ACHN (cell line): ENCODE results near the gene BEND5.

Experiments
- DNase-seq: peaks from one replicate; pipeline ENCODE4 v3.0.0-alpha.2; 2015
- in situ Hi-C: cut with HindIII; loops from 2 replicates; pipeline ENCODE4 v1.10.0; 2017; ENCODE audit warnings: low sequenced_read_pairs, low pct_ligation_motif_present, low pct_unique_long_range_greater_than_20kb

Gene BEND5

DNA sequence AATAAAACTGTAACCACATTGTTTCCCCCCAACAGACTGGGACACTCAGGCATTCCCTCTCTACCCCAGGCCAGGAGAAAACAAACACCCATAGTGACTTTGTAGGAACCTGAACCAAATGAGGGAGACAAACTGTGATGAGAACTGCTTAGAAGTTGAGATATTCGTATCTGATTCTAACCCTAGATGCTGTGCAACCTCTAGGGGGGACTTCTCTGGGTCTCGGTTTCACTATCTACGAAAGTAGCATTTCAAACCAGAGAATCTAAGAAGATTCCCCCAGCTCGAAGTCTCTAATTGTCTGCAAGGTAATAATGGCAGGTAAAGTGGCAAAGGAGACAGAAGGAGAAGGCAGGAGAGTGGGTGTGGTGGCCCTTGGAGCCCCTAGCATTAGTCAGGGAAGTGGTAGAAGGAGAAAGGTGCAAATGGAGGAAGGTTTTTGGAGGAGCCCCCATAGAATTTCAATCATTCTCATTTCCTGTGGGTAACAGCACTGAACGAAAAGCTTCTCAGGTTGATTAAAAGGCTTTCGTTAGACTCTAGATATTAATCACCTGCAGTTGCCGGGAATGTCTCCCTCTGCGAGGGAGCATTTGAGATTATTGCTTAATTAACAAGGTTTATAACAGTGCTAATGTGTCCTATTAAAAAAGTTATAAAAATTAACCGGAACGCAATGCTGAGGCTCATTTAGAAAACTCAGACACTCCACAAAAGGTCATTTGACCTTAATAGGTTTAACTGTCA is 46.4 kb downstream of the BEND5 start:
- in situ Hi-C loops: no loop called here
- no peak for DNase-seq

DNA sequence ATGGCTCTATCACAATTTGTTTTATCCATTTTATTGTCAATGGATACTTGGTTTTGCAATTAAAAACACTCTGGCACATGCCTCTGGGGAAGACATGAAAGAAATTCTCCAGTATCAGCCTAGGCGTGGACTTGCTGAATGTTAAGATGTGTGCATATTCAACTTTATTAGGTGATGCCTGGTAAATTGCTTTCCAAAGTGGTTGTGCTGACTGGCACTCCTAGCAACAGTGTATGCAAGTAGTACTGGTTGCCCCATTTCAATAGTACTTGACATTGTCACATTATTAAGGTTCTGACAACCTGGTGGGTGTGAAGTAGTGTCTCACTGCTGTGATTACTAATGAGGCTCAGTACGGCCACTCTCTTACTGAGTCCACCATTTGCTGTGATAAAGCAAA is 48.1 kb downstream of the BEND5 start:
- in situ Hi-C loops: no loop called here
- DNase-seq: no peak

DNA sequence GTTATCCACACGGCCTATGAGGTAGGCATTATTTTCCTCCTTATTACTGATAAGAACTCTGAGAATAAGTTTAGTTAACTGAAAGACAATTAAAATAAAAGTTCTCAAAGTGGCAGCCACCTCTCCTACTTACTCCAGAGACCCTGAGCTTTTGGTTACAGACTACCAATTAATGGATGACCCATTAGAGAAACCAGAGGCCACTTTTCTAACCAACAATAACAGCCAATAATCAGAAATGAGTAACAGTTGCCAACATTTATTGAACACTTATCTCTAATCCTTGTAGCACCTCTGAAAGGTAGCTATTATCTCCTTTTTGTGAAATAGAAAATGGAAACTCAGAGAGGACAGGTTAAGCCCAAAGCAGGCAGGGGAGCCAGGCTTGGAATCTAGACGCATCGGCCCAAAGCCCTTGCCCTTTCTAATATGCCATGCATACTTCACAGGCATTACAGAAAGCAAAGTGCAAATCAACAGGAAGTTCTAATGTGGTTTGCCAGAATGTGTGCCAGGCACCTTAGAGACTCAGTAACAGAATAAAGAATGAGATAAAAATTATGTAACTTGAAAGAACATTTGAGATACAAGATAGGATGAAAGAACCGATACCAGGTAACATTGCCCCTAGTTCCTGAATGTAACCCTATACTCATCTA is 50.0 kb downstream of the BEND5 start:
- in situ Hi-C loops: no loop called here
- DNase-seq: no peak

DNA sequence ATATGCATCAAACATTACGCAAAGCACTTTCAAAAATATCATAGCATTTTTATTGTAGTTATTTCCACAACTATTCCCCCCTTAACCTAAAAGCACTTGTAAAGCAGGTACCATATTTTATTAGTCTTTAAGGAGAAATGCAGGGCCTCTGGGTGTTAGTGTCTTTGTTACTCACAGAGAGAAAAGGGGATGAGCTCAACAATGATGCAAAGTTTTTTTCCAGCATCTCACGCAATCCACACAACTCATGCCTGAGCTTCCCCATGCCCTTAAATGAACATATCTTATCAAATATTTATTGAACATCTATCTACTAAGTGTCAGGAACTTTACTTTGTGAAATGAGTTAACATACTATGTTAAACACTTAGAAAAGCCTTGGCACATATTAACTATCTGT is 50.6 kb downstream of the BEND5 start:
- no peak for DNase-seq
- in situ Hi-C loops: no loop called here

DNA sequence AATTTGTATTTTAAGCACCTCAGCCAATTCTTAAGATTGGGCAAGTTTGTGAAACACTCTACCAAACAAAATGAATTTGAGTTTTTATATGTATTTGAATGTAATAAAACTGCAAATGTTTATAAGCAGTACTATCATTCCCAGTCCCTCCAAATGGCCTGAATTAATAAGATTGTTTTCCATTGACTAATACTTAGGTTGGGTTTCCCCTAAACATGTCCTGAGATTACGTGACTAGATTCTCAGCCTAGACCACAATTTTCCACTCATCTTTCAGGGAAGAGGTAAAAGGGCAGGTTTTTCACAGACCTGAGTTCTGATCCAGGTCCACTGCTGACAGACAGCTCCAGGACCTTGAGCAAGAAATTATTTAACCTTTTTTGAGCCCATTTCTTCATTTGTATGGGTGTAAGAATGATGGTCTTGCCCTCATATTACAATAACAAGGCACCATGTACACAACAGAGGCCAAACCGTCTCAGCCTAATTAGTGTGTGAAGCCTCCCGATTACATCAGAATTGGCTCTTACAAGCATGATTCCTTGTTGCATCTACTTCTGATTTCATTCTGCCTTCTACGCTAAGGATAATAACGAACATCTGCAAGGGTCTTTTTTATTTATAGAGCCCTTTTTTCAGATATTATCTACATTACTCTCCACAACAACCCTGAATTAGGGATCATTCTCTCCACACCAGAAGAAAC is 51.2 kb downstream of the BEND5 start:
- DNase-seq: no peak
- in situ Hi-C loops: no loop called here

DNA sequence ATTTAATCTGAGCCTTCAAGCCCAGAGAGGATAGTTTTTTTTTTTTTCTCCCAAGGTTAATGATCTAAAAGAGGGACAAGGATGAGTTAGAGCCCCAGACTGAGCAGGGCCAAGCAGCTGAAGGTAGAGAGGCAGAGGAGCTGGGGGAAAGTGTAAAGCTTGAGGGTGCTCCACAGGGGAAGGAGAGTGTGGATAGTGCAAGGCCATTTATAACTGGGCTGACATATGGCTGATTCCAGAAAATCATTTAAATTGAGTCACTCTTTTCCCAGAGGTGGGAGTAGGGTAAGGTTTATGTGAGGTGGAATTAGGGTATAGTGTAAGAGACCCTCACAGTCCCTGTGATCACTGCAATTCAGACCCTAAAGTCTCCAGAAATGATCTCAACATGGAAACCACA is 55.8 kb downstream of the BEND5 start:
- no peak for DNase-seq
- in situ Hi-C loops: no loop called here

DNA sequence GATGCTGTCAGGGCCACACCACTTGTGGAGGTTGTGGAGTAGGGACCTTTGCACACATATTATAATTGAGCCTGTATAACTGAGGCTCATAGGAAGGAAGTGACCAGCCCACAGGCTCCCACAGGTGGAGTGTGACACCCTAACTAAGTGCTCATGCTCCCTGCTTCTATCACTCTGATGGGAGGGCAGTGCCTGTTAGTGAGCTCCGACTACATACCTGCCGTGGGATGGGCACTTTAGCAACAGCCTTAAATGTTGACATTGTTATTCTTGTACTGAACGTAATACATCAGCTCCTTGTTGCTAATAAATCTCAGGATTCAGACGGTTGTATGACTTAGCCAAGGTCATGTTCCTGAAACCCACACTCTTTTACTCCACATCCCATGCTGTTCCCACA is 58.0 kb downstream of the BEND5 start:
- in situ Hi-C loops: no loop called here
- no peak for DNase-seq

DNA sequence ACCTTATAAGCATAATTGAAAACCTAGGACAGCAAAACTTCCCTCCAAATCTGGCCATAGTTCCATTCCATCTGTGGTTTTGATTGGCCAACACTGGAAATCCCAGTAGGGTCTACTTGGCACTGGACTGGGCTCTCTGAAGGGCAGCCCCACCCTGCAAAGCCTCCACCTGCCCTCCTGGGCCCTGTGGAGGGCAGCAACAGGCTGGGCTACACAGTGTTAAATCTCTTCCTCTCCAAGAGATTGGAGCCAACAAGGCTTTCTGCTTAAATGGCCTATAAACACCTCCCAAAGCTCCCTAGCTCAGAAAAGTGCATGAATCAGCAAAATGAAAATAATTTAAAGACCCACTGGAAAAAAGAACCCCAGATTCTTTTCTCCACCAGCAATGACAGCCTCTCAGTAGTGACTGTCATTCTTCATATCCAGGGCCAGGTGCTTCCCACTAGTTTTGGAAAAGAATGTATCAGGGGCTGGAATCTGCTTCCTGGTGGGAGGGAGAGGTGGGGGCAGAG is 58.5 kb downstream of the BEND5 start:
- in situ Hi-C loops: no loop called here
- no peak for DNase-seq

DNA sequence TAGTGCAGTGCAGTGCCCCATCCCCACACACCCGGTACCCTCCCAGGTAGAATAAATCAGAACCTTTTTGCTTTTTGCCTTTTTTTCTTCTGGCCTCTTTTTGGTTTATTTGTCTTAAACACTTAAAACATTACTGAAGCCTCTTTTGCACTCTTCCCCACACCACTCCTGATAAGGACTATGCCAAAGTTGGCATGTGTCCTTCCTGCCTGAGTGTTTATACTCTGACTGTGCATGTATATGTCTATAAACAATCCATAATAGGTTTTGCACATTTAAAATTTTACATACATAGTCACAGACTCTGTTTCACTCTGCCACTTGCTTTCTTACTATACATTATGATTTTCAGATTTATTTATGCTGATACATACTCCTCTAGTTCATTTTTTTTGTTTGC is 59.6 kb downstream of the BEND5 start:
- DNase-seq: no peak
- in situ Hi-C loops: no loop called here

DNA sequence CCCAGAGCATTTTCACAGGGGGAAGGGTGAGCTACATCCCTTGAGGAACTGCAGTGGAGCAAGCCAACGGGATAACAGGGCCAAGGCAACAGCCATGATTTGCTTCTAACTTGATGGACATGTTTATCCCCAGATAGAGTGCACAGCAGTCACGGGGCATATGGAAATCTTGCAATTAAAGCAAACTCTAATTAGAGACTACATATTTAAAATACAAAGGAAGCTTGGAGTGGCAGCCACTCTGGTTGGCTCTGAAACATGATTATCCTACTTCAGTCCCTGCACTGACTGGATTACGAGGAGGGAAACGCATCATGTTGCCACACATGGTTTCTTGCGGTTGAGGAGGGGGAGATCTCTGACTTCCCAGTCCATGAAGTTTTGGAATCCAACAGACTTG is 60.8 kb downstream of the BEND5 start:
- no peak for DNase-seq
- in situ Hi-C loops: no loop called here

DNA sequence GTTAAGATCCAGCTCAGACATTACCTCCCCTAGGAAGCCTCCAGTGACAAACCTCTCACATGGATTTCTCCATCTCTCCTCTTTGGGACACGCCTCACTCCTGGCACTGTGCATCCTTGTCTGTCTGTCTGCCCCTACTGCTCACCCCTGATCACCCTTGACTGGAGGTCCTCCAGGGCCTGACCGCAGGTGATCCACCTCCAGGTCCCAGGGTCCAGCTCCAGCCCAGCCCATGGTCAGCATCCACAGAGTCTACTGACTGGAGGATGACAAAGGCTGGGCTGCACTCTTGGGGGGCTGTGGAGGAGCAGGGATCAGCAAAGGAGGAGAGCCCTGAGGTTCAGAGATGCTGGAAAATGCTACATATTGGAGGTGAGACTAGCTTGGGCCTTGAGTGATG is 65.8 kb downstream of the BEND5 start:
- no peak for DNase-seq
- in situ Hi-C loops: no loop called here

DNA sequence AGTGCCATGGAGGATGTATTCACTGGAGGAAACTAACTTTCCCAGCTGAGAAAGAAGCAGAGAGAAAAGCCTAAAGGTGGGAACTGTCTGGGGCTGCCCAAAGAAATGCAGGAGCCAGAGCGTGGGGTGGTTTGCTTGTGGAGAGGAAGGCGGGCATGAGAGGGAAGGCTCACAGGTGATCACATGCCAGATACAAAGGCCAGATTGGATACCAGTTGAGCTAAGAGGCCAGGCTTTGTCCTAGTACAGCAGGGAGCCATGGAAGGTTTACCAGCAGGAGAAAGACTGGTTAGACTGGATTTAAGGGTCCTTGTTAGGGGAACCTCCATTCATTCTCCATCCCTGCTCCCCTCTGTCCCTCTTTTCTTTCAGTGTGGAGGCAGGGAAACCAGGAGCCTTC is 66.4 kb downstream of the BEND5 start:
- DNase-seq: no peak
- in situ Hi-C loops: no loop called here

DNA sequence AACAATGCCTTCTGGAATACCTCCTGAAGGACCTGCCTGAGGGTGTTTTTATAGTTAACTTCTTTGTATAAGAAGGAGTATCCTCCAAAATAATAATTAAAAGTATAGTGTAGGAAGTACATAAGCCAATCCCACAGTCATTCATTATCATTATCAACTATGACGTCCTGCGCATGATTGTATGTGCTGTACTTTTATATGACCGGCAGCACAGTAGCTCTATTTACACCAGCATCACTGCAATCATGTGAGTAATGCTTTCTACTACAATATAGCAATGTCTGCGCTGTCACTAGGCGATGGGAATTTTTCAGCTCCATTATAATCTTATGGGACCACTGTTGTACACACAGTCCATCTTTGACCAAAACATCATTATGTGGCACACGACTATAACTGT is 72.0 kb downstream of the BEND5 start:
- in situ Hi-C loops: no loop called here
- DNase-seq: no peak

DNA sequence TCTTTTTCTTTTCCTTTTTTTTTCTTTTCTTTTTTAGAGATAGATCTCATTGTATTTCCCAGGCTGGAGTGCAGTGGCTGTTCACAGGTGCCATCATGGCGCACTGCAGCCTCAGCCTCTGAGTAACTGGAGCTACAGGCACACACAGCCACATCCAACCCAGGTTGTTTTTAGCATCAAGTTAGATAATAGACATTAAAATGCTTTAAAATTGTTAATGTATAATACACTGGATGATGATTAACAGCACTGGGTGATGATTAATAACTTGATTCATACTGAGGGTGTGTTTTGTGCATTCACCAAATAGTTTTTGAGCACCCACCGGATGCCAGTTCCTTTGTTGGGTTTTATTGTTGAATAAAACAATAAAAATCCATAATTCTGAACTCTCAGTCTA is 75.2 kb downstream of the BEND5 start:
- in situ Hi-C loops: no loop called here
- peak; percentile 74 for DNase-seq

DNA sequence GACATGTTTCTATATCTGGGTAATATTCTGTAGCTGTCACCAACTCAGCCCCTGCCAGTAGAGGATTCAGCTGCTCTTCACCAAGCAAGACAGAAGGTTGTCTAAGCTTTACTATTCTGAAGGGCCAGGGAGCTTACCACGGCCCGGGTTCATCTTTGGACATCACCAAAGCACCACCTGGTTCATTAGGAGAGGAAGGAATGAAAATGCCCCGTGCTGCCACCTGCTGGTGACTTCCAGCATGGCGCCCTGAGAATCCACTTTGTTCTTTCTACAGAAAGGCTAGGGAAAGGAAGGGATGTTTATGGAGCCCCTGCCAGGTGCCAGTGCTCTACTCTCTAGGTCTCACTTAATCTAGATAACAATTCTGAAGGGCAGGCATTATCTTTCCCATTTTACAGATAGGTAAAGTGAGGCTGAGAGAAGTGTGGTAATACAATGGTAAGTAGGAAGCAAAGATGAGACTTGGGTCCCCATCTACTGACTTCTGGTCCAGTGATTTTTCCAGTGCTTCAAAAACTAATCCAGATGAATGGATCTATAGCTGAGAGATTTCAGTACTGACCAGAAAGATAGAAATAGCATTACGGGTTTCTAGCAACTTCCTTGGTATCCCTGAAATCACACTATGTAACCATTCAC is 79.5 kb downstream of the BEND5 start:
- peak; percentile 47 for DNase-seq
- in situ Hi-C loops: no loop called here

DNA sequence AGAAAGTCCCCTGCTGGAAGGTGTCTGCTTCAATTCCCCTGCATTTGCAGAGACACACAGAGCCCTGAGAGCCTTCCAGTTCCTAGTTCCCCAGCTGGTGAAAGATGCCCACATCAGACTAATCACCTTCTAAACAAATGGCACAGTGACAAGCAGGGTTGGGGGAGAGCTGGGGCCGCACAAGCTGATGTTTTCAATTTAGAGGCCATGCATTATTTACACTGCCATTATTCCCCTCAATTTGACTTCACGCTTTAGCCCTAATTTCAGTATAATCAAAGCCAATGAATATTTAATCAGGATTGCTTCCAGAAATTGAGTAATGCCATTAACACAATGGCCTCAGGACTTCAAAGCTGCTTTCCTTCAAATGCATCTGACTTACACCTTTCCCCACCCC is 81.5 kb downstream of the BEND5 start:
- in situ Hi-C loops: no loop called here
- DNase-seq: no peak

DNA sequence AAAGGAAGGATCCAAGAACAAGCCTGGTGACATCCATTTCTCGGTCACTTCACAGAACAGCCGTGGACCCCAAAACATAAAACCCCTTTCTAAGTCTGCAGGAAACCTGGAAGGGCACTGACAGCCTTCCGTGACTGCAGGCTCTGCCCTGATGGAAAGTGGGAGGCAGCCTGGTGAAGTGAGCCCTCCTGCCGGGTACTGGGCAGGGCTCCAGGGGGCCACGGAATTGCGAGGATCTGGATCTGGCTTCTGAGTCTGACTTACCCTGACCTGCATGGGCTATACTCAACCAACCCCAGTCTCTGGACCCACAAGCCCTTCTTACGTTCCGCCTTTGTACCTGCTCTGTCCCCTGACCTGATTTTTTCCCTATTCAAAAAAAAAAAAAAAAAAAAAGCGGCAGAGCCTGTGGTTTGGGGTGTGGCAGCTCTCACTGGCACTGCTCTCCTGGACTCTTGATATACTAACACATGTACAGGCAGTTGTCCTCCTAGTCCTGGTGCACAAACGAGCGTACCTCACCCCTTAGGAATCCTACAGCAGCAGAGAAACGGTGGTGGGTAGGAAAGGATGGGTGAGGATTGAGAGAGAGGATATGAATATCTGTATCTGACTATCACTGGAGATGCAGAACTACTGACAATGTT is 82.9 kb downstream of the BEND5 start:
- no peak for DNase-seq
- in situ Hi-C loops: no loop called here

DNA sequence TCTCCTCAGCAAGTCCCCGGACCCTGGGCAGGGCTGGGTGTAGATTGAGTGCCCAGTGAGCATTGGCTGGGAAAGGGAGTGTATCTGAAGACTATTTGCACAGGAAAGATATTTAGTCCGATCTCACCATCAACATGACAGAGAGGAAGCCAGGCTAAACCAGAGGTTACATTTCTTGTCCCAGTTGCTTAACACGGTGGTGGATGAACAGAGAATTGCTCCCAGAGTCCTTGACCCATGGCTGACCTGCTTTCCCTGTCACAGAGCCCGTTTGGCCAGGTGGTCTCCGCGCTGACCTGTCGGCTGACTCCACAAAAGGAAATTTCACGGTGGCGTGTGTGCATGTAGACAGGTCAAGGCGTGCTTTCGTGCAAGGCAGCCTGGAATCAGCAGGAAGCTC is 83.5 kb downstream of the BEND5 start:
- DNase-seq: no peak
- in situ Hi-C loops: no loop called here

DNA sequence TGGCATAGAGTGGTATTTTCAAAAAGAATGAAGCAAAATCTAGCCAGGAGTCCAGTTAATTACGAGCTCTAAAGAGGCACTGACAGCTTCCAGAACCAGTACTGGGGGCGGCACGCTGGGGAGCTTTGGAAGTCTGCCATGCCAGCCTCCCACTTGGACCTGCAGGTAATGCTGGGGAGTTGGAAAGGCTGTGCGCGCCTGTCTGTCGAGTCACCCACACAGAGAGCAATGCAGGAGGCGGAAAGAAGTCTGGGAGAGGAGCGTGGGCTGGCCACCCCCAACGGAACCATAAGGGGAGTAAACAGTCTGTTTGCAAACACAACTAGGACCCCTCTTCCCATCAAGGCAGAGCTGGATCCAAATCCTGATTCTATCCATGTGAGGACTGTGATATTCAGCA is 84.5 kb downstream of the BEND5 start:
- DNase-seq: no peak
- in situ Hi-C loops: no loop called here
